DOHH2 (cell line): ENCODE results near the gene MACROD2.

Experiments
- CTCF ChIP-seq: fragments of 200-600 bp; sonication (generic); IDR thresholded peaks from one replicate; pipeline ENCODE4 v1.5.1; 2014; ENCODE audit warnings: antibody characterized with exemption, mild to moderate bottlenecking, low read depth, low read length; ENCODE audit not compliant: poor library complexity, severe bottlenecking
- EZH2phosphoT487 ChIP-seq: fragments of 200-600 bp; sonication (generic); IDR thresholded peaks from 2 replicates; pipeline ENCODE4 v1.6.1; 2017; ENCODE audit warnings: borderline replicate concordance, mild to moderate bottlenecking, antibody characterized with exemption, low read length, moderate library complexity, mixed read lengths

GRCh38 chr20:15507151-15507550 is 1511.8 kb downstream of the MACROD2 start:
- TF ChIP-seq CTCF (no peak), EZH2phosphoT487 (no peak)
